Prostate gland (tissue), 2 donors: ENCODE measurements around the gene MMP11.

Experiments
- CTCF ChIP-seq, 4 experiments: fragments of 200-600 bp in 2 of 4; fragments of 450-650 bp in 2 of 4; sonication (generic) in 2 of 4; IDR thresholded peaks; 1 replicate in 3 of 4; 2 replicates in 1 of 4; pipeline ENCODE4 v1.5.1; 2016 to 2019; ENCODE audit warnings: antibody characterized with exemption in 4 of 4, mild to moderate bottlenecking in 2 of 4, moderate library complexity in 2 of 4
- POLR2A ChIP-seq: fragments of 450-650 bp; IDR thresholded peaks from one replicate; pipeline ENCODE4 v1.6.1; 2016; ENCODE audit warnings: antibody characterized with exemption, mild to moderate bottlenecking
- POLR2AphosphoS5 ChIP-seq: sonication (generic); formaldehyde crosslinking; IDR thresholded peaks from one replicate; pipeline ENCODE4 v1.6.1; 2017; ENCODE audit warnings: antibody characterized with exemption

GRCh38 chr22:23791738-23792645 is 19.3 kb downstream of the MMP11 start:
- TF ChIP-seq CTCF (IDR thresholded peaks at IDR 0.05) (no peak), POLR2A (no peak), POLR2AphosphoS5 (no peak)
